IMR-90 (cell line): ENCODE measurements around the gene HDGF. TPM values are rescaled to one million over a fixed set of nuclear protein-coding genes. Genes with fewer than 3 reads are reported as not detected.
A peak's percentile ranks its signal among the peaks of the same experiment; 100 is the strongest.

Experiments
- ATAC-seq: fragments of 200-7000 bp; cut with Tn5 transposase; 2 replicates; pipeline ENCODE4 v1.9.1; 2020; ENCODE audit warnings: low read depth, mild to moderate bottlenecking, moderate library complexity
- BruUV-seq: library from RNA; stranded (reverse); fragments of 400-500 nt; replicated peaks from 2 replicates; lab custom pipeline; 2021; lab: Mats Ljungman, UMichigan
- CTCF ChIA-PET: fragments of 300-600 bp; formaldehyde crosslinking; extraction: SDS; loops from one replicate; lab custom pipeline; 2021; ENCODE audit warnings: antibody characterized with exemption; lab: Yijun Ruan, JAX
- POLR2A ChIA-PET: fragments of 300-600 bp; sonication (Branson Sonifier 250); formaldehyde crosslinking; loops from one replicate; lab custom pipeline; 2022; ENCODE audit warnings: antibody characterized with exemption; ENCODE audit not compliant: unreplicated experiment; lab: Charles Lee
- DNase-seq: peaks from one replicate; pipeline ENCODE4 v3.0.0; 2013
- H2AFZ ChIP-seq: replicated peaks from 2 replicates; pipeline ENCODE3; 2013; ENCODE audit warnings: low read length, mild to moderate bottlenecking; ENCODE audit not compliant: poor library complexity
- H2AK5ac ChIP-seq: 2 replicates; pipeline ENCODE4 v1.6.1; 2013; ENCODE audit warnings: low read depth, low read length, inconsistent platforms
- H2AK9ac ChIP-seq: replicated peaks from 2 replicates; pipeline ENCODE3; 2013; ENCODE audit warnings: mild to moderate bottlenecking, low read depth, low read length, moderate library complexity; ENCODE audit not compliant: poor library complexity
- H2BK120ac ChIP-seq: 2 replicates; pipeline ENCODE4 v1.6.1; 2013; ENCODE audit warnings: low read depth, low read length, inconsistent platforms
- H2BK15ac ChIP-seq: 3 replicates; pipeline ENCODE4 v1.6.1; 2013; ENCODE audit warnings: low read depth, low read length, inconsistent platforms
- H2BK20ac ChIP-seq: 2 replicates; pipeline ENCODE4 v1.6.1; 2013; ENCODE audit warnings: low read depth, mild to moderate bottlenecking, inconsistent platforms, low read length, moderate library complexity
- H2BK5ac ChIP-seq: 2 replicates; pipeline ENCODE4 v1.6.1; 2013; ENCODE audit warnings: mild to moderate bottlenecking, low read depth, low read length, inconsistent platforms; ENCODE audit not compliant: poor library complexity, severe bottlenecking
- H3K14ac ChIP-seq: replicated peaks from 2 replicates; pipeline ENCODE4 v1.6.1; 2013; ENCODE audit warnings: low read depth, low read length, inconsistent platforms
- H3K18ac ChIP-seq: 2 replicates; pipeline ENCODE4 v1.6.1; 2013; ENCODE audit warnings: low read depth, low read length, control low read depth
- H3K23ac ChIP-seq: 2 replicates; pipeline ENCODE4 v1.6.1; 2013; ENCODE audit warnings: low read depth, low read length, inconsistent platforms
- H3K27ac ChIP-seq: 2 replicates; pipeline ENCODE4 v1.5.1; 2013; ENCODE audit warnings: mild to moderate bottlenecking, control low read depth, low read length; ENCODE audit not compliant: insufficient read depth
- H3K27me3 ChIP-seq: 2 replicates; pipeline ENCODE4 v1.6.1; 2013; ENCODE audit warnings: low read length; ENCODE audit not compliant: control insufficient read depth, insufficient read depth
- H3K36me3 ChIP-seq: 2 replicates; pipeline ENCODE4 v1.6.1; 2013; ENCODE audit warnings: low read length, mixed read lengths; ENCODE audit not compliant: control insufficient read depth, insufficient read depth
- H3K4ac ChIP-seq: 2 replicates; pipeline ENCODE4 v1.6.1; 2013; ENCODE audit warnings: low read depth, low read length, inconsistent platforms
- H3K4me1 ChIP-seq: 2 replicates; pipeline ENCODE4 v1.6.1; 2013; ENCODE audit warnings: low read length, mixed read lengths; ENCODE audit not compliant: control insufficient read depth, insufficient read depth
- H3K4me2 ChIP-seq: 2 replicates; pipeline ENCODE4 v1.6.1; 2013; ENCODE audit warnings: low read depth, mild to moderate bottlenecking, control low read depth, low read length, moderate library complexity
- H3K4me3 ChIP-seq: 2 replicates; pipeline ENCODE4 v1.5.1; 2013; ENCODE audit warnings: low read depth, mild to moderate bottlenecking, control low read depth, low read length, moderate library complexity; ENCODE audit not compliant: insufficient read depth
- H3K56ac ChIP-seq: 2 replicates; pipeline ENCODE4 v1.6.1; 2013; ENCODE audit warnings: low read length, inconsistent platforms; ENCODE audit not compliant: insufficient read depth; ENCODE audit errors: extremely low read depth
- H3K79me1 ChIP-seq, 2 experiments: 2 replicates each; pipeline ENCODE4 v1.6.1; 2013; ENCODE audit warnings: low read length in 2 of 2, inconsistent platforms in 1 of 2, low read depth in 1 of 2
- H3K9ac ChIP-seq: 2 replicates; pipeline ENCODE4 v1.6.1; 2013; ENCODE audit warnings: low read depth, low read length, control low read depth
- H3K9me1 ChIP-seq: 2 replicates; pipeline ENCODE4 v1.6.1; 2013; ENCODE audit warnings: low read length, inconsistent platforms; ENCODE audit not compliant: insufficient read depth
- H3K9me3 ChIP-seq: 2 replicates; pipeline ENCODE4 v1.6.1; 2013; ENCODE audit warnings: low read length; ENCODE audit not compliant: control insufficient read depth, insufficient read depth
- H4K20me1 ChIP-seq: 2 replicates; pipeline ENCODE4 v1.6.1; 2013; ENCODE audit warnings: low read length, inconsistent platforms; ENCODE audit not compliant: insufficient read depth
- H4K5ac ChIP-seq: 2 replicates; pipeline ENCODE4 v1.6.1; 2013; ENCODE audit warnings: mild to moderate bottlenecking, low read depth, low read length, control low read depth
- H4K8ac ChIP-seq, 2 experiments: 2 replicates each; pipeline ENCODE4 v1.6.1; 2013; ENCODE audit warnings: low read depth in 2 of 2, low read length in 2 of 2, control low read depth in 1 of 2, inconsistent platforms in 1 of 2
- H4K91ac ChIP-seq: 2 replicates; pipeline ENCODE4 v1.6.1; 2013; ENCODE audit warnings: low read depth, low read length, inconsistent platforms; ENCODE audit not compliant: insufficient read depth
- BHLHE40 ChIP-seq: fragments of 150-350 bp; IDR thresholded peaks from 2 replicates; pipeline ENCODE4 v1.6.1; 2016; ENCODE audit warnings: mild to moderate bottlenecking, low read depth, low read length
- CEBPB ChIP-seq: IDR thresholded peaks from 2 replicates; pipeline ENCODE4 v1.6.1; 2012; ENCODE audit warnings: low read depth, low read length, improper control_type of control experiment
- CHD1 ChIP-seq: IDR thresholded peaks from 2 replicates; pipeline ENCODE4 v1.6.1; 2012; ENCODE audit warnings: low read depth, low read length, improper control_type of control experiment
- CTCF ChIP-seq: conservative IDR thresholded peaks from 2 replicates; pipeline ENCODE4 v1.5.1; 2012; ENCODE audit warnings: mild to moderate bottlenecking, low read depth, low read length, improper control_type of control experiment
- ELK1 ChIP-seq: fragments of 150-350 bp; IDR thresholded peaks from 2 replicates; pipeline ENCODE4 v1.6.1; 2016; ENCODE audit warnings: low read depth, mild to moderate bottlenecking, low read length, moderate library complexity, borderline replicate concordance
- FOS ChIP-seq: fragments of 150-350 bp; IDR thresholded peaks from 2 replicates; pipeline ENCODE4 v1.6.1; 2016; ENCODE audit warnings: low read depth, low read length
- MAFK ChIP-seq: IDR thresholded peaks from 2 replicates; pipeline ENCODE4 v1.6.1; 2012; ENCODE audit warnings: low read depth, low read length, improper control_type of control experiment
- MAZ ChIP-seq: IDR thresholded peaks from 2 replicates; pipeline ENCODE4 v1.6.1; 2012; ENCODE audit warnings: low read depth, mild to moderate bottlenecking, low read length, improper control_type of control experiment, moderate library complexity, borderline replicate concordance
- MXI1 ChIP-seq: IDR thresholded peaks from 2 replicates; pipeline ENCODE4 v1.6.1; 2012; ENCODE audit warnings: low read depth, mild to moderate bottlenecking, low read length, moderate library complexity, borderline replicate concordance
- NFE2L2 ChIP-seq: fragments of 150-350 bp; IDR thresholded peaks from 2 replicates; pipeline ENCODE4 v1.6.1; 2016; ENCODE audit warnings: low read depth, mild to moderate bottlenecking, low read length
- POLR2A ChIP-seq: IDR thresholded peaks from 2 replicates; pipeline ENCODE4 v1.6.1; 2012; ENCODE audit warnings: mild to moderate bottlenecking, low read depth, low read length
- RAD21 ChIP-seq: IDR thresholded peaks from 2 replicates; pipeline ENCODE4 v1.6.1; 2012; ENCODE audit warnings: low read length, improper control_type of control experiment
- RFX5 ChIP-seq: IDR thresholded peaks from 2 replicates; pipeline ENCODE4 v1.8.0; 2012; ENCODE audit warnings: low read depth, mild to moderate bottlenecking, low read length, moderate library complexity
- SMC3 ChIP-seq: fragments of 150-350 bp; IDR thresholded peaks from 2 replicates; pipeline ENCODE4 v1.6.1; 2016; ENCODE audit warnings: low read depth, mild to moderate bottlenecking, antibody characterized with exemption, low read length, moderate library complexity
- USF2 ChIP-seq: fragments of 150-350 bp; IDR thresholded peaks from 2 replicates; pipeline ENCODE4 v1.6.1; 2017; ENCODE audit warnings: mild to moderate bottlenecking, antibody characterized with exemption, low read length, low read depth
- WGBS, 2 experiments: methylation state at CpG; one replicate each; pipeline versions ENCODE4 v1.1.5 to v1.1.7; 2013; ENCODE audit warnings: missing lambda C conversion rate in 2 of 2; ENCODE audit not compliant: insufficient read length in 1 of 2; ENCODE audit errors: extremely low coverage in 2 of 2; 5-methylcytosine and 5-hydroxymethylcytosine counted together
- dilution Hi-C: fragments of 300-500 bp; cut with HindIII; formaldehyde crosslinking; loops from one replicate; pipeline ENCODE4 v1.14.3; 2018; ENCODE audit warnings: low sequenced_read_pairs; ENCODE audit not compliant: unreplicated experiment
- in situ Hi-C: fragments of 300-500 bp; cut with MboI; formaldehyde crosslinking; loops from 3 replicates; pipeline ENCODE4 v1.14.3; 2019; ENCODE audit warnings: low sequenced_read_pairs, inconsistent platforms, mixed read lengths
- intact Hi-C: fragments of 100-400 bp; cut with micrococcal nuclease; formaldehyde crosslinking; loops from 2 replicates; pipeline ENCODE4 v1.10.0; 2022
- polyA plus RNA-seq, 3 experiments: library from polyadenylated mRNA; depleted of rRNA; stranded (reverse); fragments of >200 nt; gene quantifications; 2 replicates each; pipeline ENCODE4 v1.2.3, GENCODE V29; 2012; ENCODE audit warnings: low replicate concordance in 1 of 3
- total RNA-seq: library from RNA; depleted of rRNA; stranded (reverse); fragments of >200 nt; gene quantifications from 2 replicates; pipeline ENCODE4 v1.2.3, GENCODE V29; 2012

Gene HDGF
- total and polyA plus RNA-seq, 2 of the 4 experiments (the other 2 are of a cell fraction): 94.6 to 123 TPM

- no peak overlapping the region for H3K23ac ChIP-seq
- WGBS, 2 experiments: no CpG with 5 or more reads among the region's 10 CpGs
- no peak overlapping the region for H4K5ac ChIP-seq
- H3K9ac ChIP-seq: no peak overlapping the region
- intact Hi-C loops: no loop called here
- POLR2A ChIA-PET: no interaction called here
- H4K8ac ChIP-seq: no peak overlapping the region
- no peak overlapping the region for H3K27ac ChIP-seq
- peak overlapping the region; percentile 14 for H2AK9ac ChIP-seq
- CTCF ChIA-PET: interaction anchor here (6.9 kb wide), 1 partner anchor 14 kb away, joined by 54 read pairs; no protein-coding TSS in a partner anchor
- H3K9me1 ChIP-seq: no peaks in the 10 kb centered on the region
- DNase-seq (no peak), ATAC-seq (no peak)
- in situ Hi-C loops: no loop called here
- H3K4ac ChIP-seq: no peak overlapping the region
- BruUV-seq: no TSS peak
- H3K4me3 ChIP-seq: no peak overlapping the region
- H2BK20ac ChIP-seq: no peak overlapping the region
- no peaks in the 10 kb centered on the region for H4K20me1 ChIP-seq
- peaks cover 5% of the 10 kb centered on the region for H3K27me3 ChIP-seq
- no peak overlapping the region for H2BK120ac ChIP-seq
- no peak overlapping the region for H3K56ac ChIP-seq
- H3K18ac ChIP-seq: no peak overlapping the region
- no peak overlapping the region for H4K91ac ChIP-seq
- H3K14ac ChIP-seq: no peak overlapping the region
- dilution Hi-C loops: no loop called here
- H2BK5ac ChIP-seq: no peak overlapping the region
- no peak overlapping the region; the same call in 1 of the 2 replicates for H3K4me2 ChIP-seq
- no peaks in the 10 kb centered on the region for H3K9me3 ChIP-seq
- peak overlapping the region; percentile 11; the same call in 1 of the 2 replicates for H2AK5ac ChIP-seq
- H3K36me3 ChIP-seq: no peaks in the 10 kb centered on the region
- no peak for TF ChIP-seq RAD21
- no peak for TF ChIP-seq MAZ
- TF ChIP-seq CEBPB: no peak
- TF ChIP-seq MXI1: no peak
- no peak for TF ChIP-seq NFE2L2
- TF ChIP-seq RFX5: no peak
- no peak for TF ChIP-seq USF2
- no peak for TF ChIP-seq SMC3
- no peak for TF ChIP-seq CTCF
- no peak for TF ChIP-seq CHD1
- TF ChIP-seq MAFK: no peak
- TF ChIP-seq ELK1: no peak
- TF ChIP-seq BHLHE40: no peak
- no peak for TF ChIP-seq POLR2A
- no peak for TF ChIP-seq FOS
- peaks cover 36% of the 10 kb centered on the region for H3K4me1 ChIP-seq
- H2AFZ ChIP-seq: no peak overlapping the region
- no peaks in the 10 kb centered on the region for H3K79me1 ChIP-seq
- no peak overlapping the region for H2BK15ac ChIP-seq
Measured at GRCh38 chr1:156704166-156704711, 47.2 kb downstream of the HDGF start.
